Measurements from ENCODE around the gene MALT1.

Gene MALT1

DNA sequence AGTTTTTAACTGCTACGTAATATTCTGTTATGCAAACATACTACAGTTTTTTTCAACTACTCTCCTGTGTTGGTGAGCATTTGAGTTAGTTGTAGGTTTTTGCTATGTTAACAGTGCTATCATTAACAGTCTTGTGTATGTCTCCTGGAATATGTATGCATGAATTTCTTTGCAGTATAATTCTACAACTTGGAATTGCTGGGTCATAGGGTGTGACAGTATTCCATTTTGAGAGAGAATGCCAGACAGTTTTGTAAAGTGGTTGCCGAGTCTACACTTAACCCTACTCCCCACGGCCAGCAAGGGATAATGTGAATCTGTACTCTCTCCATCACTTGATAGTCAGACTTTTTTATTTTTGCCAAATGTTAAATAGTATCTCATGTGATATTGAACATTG lies 67.1 kb downstream of the MALT1 start:
- H3K27ac ChIP-seq: no peak overlapping the region
- TF ChIP-seq, protein P1, sequence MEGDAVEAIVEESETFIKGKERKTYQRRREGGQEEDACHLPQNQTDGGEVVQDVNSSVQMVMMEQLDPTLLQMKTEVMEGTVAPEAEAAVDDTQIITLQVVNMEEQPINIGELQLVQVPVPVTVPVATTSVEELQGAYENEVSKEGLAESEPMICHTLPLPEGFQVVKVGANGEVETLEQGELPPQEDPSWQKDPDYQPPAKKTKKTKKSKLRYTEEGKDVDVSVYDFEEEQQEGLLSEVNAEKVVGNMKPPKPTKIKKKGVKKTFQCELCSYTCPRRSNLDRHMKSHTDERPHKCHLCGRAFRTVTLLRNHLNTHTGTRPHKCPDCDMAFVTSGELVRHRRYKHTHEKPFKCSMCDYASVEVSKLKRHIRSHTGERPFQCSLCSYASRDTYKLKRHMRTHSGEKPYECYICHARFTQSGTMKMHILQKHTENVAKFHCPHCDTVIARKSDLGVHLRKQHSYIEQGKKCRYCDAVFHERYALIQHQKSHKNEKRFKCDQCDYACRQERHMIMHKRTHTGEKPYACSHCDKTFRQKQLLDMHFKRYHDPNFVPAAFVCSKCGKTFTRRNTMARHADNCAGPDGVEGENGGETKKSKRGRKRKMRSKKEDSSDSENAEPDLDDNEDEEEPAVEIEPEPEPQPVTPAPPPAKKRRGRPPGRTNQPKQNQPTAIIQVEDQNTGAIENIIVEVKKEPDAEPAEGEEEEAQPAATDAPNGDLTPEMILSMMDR (IDR thresholded peaks at IDR 0.05): no peak
- TF ChIP-seq ZFX (IDR thresholded peaks at IDR 0.05; ENCODE audit: borderline replicate concordance): no peak

DNA sequence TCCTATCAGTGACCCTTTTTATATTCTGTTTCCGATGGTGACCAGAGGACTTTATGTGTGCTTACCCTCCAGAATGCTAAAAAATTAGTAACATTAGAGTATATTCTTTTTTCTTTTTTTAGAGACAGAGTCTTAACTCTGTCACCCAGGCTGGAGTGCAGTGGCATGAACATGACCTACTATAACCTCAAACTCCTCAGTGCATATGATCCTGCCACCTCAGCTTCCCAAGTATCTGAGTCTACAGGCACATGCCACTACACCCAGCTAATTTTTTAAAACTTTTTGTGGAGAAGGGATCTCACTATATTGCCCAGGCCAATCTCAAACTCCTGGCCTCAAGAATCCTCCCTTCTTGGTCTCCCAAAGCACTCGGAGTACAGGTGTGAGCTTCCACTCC lies 74.6 kb downstream of the MALT1 start:
- no peak for TF ChIP-seq ZFX (IDR thresholded peaks at IDR 0.05; ENCODE audit: borderline replicate concordance)
- TF ChIP-seq, protein P1 (IDR thresholded peaks at IDR 0.05): no peak

GRCh38 chr18:58748899-58749595 lies 77.8 kb downstream of the MALT1 start:
- TF ChIP-seq ZFX (IDR thresholded peaks at IDR 0.05; ENCODE audit: borderline replicate concordance): no peak
- TF ChIP-seq, protein P1 (IDR thresholded peaks at IDR 0.05): no peak
- no peak overlapping the region for H3K27ac ChIP-seq

More for the DNA sequence above, 74.6 kb downstream of the MALT1 start:
- no peak overlapping the region for H3K27ac ChIP-seq

GRCh38 chr18:58753976-58754375 lies 82.7 kb downstream of the MALT1 start:
- no peak for TF ChIP-seq ZFX (IDR thresholded peaks at IDR 0.05; ENCODE audit: borderline replicate concordance)
- H3K27ac ChIP-seq: no peak overlapping the region

DNA sequence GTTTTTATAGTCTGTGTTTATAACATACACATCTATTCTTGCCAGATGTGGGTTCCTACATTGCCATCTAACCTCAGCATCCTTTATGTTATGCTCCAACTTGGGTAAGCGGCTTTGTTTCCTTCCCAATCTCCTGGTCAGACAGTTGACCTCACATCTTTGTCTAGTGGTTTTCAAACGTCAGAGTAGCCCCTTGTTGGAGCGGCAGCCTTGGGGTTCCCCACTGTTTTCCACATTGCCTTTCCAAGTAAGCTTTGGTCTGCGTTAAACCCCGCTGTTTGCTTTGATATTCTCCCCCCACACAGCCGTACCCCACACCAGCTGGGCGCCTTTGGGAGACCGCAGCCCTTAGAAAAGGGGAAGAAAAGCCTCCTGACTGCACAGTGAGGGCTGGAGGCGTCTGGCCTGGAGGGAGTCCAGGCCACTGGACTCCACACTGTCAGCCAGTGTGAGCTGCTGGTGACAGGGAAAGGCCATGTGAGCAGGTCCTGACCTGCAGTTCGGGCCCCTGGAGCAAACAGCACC lies 83.3 kb downstream of the MALT1 start:
- TF ChIP-seq, protein P1 (IDR thresholded peaks at IDR 0.05): no peak
- TF ChIP-seq ZFX (IDR thresholded peaks at IDR 0.05; ENCODE audit: borderline replicate concordance): no peak
- no peak overlapping the region for H3K27ac ChIP-seq

- H3K27ac ChIP-seq: no peak overlapping the region
- TF ChIP-seq, protein P1 (IDR thresholded peaks at IDR 0.05): no peak
- no peak for TF ChIP-seq ZFX (IDR thresholded peaks at IDR 0.05; ENCODE audit: borderline replicate concordance)
Observed at GRCh38 chr18:58755304-58756010, 84.2 kb downstream of the MALT1 start.

DNA sequence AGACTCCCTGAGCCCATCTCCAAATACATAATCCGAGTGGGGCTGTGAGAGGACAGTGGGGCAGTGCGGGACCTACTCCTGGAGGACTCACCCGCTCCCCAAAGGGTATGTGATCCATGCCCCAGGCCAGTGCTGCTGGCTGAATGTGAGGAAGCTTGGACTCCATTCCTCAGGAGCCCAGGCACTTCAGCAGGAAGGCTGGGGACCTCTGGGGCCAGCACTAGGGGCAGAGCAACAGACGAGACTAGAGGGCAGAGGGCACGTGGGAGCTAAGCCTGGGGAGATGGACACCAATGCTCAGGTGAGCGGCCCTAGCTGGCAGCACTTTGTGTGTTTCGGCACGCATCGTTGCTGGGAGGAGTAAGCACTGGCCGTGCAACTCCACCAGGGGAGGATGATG lies 84.9 kb downstream of the MALT1 start:
- H3K27ac ChIP-seq: no peak overlapping the region
- TF ChIP-seq, protein P1 (IDR thresholded peaks at IDR 0.05): no peak
- no peak for TF ChIP-seq ZFX (IDR thresholded peaks at IDR 0.05; ENCODE audit: borderline replicate concordance)
